ACC112 (cell line): Measurements from ENCODE around the gene UBTF.
A peak's percentile ranks its signal among the peaks of the same experiment; 100 is the strongest.
"Not testable (repeated sequence)": the region's sequence is repeated elsewhere in the genome, so short reads cannot be mapped to it uniquely, and the experiment has no call there.

Source experiments
- H2AFZ ChIP-seq: fragments of 200-600 bp; sonication (generic); one replicate; pipeline ENCODE4 v1.6.0; 2017; ENCODE audit warnings: antibody characterized with exemption, low read length; ENCODE audit not compliant: unreplicated experiment
- H3K27ac ChIP-seq: fragments of 200-600 bp; sonication (generic); 2 replicates; pipeline ENCODE4 v1.5.1; 2014; ENCODE audit warnings: low read depth, mild to moderate bottlenecking, antibody characterized with exemption, low read length, moderate library complexity
- H3K27me3 ChIP-seq: fragments of 200-600 bp; sonication (generic); 2 replicates; pipeline ENCODE4 v1.6.1; 2014; ENCODE audit warnings: mild to moderate bottlenecking, antibody characterized with exemption, low read length, moderate library complexity, mixed read lengths; ENCODE audit not compliant: insufficient read depth
- H3K36me3 ChIP-seq: fragments of 200-600 bp; sonication (generic); 2 replicates; pipeline ENCODE4 v1.6.1; 2016; ENCODE audit warnings: mild to moderate bottlenecking, antibody characterized with exemption, low read length, moderate library complexity, mixed read lengths; ENCODE audit not compliant: insufficient read depth
- H3K4me1 ChIP-seq: fragments of 200-600 bp; sonication (generic); one replicate; pipeline ENCODE4 v1.6.1; 2016; ENCODE audit warnings: low read length, mixed read lengths; ENCODE audit not compliant: insufficient read depth, unreplicated experiment, control insufficient read depth
- H3K4me3 ChIP-seq: fragments of 200-600 bp; sonication (generic); 2 replicates; pipeline ENCODE4 v1.5.1; 2014; ENCODE audit warnings: mild to moderate bottlenecking, low read depth, low read length
- H3K79me2 ChIP-seq: fragments of 200-600 bp; sonication (generic); one replicate; pipeline ENCODE4 v1.6.0; 2016; ENCODE audit warnings: low read length; ENCODE audit not compliant: control insufficient read depth, unreplicated experiment, insufficient read depth

Gene UBTF

DNA sequence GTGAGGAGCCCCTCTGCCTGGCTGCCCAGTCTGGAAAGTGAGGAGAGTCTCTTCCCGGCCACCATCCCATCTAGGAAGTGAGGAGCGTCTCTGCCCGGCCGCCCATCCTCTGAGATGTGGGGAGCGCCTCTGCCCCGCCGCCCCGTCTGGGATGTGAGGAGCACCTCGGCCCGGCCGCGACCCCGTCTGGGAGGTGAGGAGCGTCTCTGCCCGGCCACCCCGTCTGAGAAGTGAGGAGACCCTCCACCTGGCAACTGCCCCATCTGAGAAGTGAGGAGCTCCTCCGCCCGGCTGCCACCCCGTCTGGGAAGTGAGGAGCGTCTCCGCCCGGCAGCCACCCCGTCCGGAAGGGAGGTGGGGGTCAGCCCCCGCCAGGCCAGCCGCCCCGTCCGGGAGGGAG, 18.4 kb upstream of the UBTF start:
- H3K79me2 ChIP-seq, H3K27ac ChIP-seq, H3K4me1 ChIP-seq, H2AFZ ChIP-seq, H3K36me3 ChIP-seq, H3K4me3 ChIP-seq, H3K27me3 ChIP-seq: not testable (repeated sequence)

DNA sequence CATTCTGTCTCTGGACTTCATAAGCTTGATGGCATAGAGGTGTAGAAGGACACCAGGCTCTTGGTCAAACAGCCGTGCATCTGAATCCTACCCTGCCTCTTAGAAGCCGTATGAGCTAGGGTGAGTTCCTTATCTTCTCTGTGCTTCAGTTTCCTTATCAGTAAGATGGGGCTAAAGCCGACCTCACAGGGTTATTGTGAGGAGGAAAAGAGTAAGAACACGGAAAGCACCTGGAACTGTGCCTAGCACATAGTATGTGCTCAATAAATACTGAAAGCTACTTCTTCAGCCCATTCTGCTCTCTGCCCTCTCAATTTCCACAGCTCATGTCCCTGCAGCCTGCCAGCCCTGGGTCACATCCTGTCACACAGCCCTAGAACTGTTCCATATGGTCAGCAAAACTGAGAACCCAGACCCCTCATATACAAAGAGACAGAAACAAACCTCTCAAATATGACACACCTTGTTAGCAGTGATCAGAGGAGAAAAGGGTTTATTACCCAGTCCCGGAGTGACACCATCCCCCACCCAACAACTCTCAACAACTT, 17.0 kb upstream of the UBTF start:
- no peaks in the 10 kb centered on the region for H3K79me2 ChIP-seq

DNA sequence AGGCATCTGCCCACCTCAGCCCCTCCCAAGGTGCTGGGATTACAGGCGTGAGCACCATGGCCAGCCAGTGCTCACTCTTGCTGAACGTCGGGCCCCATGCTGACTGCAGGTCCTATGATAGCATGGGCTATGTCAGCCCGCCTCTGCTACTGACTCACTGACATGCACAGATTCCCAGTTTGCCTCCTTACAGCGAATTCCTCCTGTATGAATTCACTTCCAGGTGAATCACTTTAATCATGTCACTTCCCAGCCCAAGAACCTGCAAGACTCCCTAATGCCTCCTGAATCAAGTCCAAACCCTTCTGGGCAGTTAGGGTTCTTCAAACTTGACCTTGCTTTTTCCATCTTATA, 16.1 kb upstream of the UBTF start:
- H3K36me3 ChIP-seq = no peaks in the 10 kb centered on the region
- no peak overlapping the region for H2AFZ ChIP-seq
- H3K27ac ChIP-seq = no peak overlapping the region

More for the DNA sequence above, 17.0 kb upstream of the UBTF start:
- Histone ChIP-seq H3K36me3 (no peaks in the 10 kb centered on the region), H2AFZ (no peak overlapping the region), H3K4me1 (peaks cover 9% of the 10 kb centered on the region), H3K4me3 (no peak overlapping the region), H3K27ac (no peak overlapping the region), H3K27me3 (no peaks in the 10 kb centered on the region)

DNA sequence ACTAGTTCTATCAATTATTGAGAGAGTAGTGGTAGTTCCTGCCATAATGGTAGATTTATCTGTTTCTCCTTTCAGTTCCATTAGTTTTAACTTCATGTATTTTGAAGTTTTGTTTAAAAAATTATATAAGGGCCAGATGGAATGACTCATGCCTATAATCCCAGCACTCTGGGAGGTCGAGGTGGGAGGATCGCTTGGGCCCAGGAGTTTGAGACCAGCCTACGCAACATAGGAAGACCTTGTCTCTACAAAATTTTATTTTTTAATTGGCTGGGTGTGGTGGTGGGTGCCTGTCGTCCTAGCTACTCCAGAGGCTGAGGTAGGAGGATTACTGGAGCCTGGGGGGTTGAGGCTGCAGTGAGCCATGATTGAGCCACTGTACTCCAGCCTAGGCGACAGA, 14.1 kb upstream of the UBTF start:
- Histone ChIP-seq H3K27ac (no peak overlapping the region), H3K4me1 (peaks cover 9% of the 10 kb centered on the region), H2AFZ (no peak overlapping the region), H3K79me2 (no peaks in the 10 kb centered on the region), H3K36me3 (no peaks in the 10 kb centered on the region), H3K4me3 (no peak overlapping the region), H3K27me3 (no peaks in the 10 kb centered on the region)

More for the DNA sequence above, 16.1 kb upstream of the UBTF start:
- Histone ChIP-seq H3K27me3 (no peaks in the 10 kb centered on the region), H3K4me1 (peaks cover 9% of the 10 kb centered on the region), H3K79me2 (no peaks in the 10 kb centered on the region), H3K4me3 (no peak overlapping the region)

DNA sequence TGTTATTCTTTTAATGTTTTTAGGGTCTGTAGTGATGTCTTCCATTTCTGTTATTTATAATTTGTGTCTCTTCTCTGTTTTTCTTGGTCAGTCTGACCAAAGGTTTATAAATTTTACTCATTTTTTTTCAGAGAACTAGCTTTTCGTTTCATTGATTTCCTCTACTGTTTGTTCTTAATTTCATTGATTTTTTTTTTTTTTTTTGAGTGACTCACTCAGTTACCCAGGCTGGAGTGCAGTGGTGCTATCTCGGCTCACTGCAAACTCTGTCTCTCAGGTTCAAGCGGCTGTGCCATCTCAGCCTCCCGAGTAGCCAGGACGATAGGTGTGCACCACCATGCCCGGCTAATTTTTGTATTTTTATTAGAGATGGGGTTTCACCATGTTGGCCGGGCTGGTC, 12.6 kb upstream of the UBTF start:
- Histone ChIP-seq H3K79me2 (no peaks in the 10 kb centered on the region), H3K4me3 (no peak overlapping the region), H3K36me3 (no peaks in the 10 kb centered on the region), H2AFZ (no peak overlapping the region), H3K27ac (no peak overlapping the region), H3K4me1 (peaks cover 9% of the 10 kb centered on the region), H3K27me3 (no peaks in the 10 kb centered on the region)

DNA sequence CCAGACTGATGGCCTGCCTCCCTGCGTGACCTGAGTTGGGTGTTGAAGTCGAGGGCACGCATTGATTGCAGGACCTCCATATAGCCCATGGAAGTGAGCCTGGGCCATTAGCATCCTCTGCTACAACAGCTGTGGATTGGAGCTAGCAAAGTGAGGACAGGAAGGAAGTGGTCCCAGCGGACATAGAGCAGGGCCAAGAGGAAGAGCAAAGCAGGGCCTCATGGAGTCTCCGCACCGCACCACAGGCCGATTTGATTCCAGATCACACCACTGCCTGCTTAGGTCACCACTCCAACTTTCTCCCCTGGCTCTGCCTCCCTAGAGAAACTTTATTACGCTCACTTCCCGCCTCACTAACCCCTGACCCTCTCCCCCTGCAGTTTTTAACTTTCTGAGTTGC, 10.7 kb upstream of the UBTF start:
- no peaks in the 10 kb centered on the region for H3K36me3 ChIP-seq
- no peaks in the 10 kb centered on the region for H3K27me3 ChIP-seq
- no peak overlapping the region for H3K27ac ChIP-seq
- H3K4me3 ChIP-seq = no peak overlapping the region
- no peak overlapping the region for H2AFZ ChIP-seq
- H3K4me1 ChIP-seq = peaks cover 3% of the 10 kb centered on the region
- H3K79me2 ChIP-seq = no peaks in the 10 kb centered on the region

DNA sequence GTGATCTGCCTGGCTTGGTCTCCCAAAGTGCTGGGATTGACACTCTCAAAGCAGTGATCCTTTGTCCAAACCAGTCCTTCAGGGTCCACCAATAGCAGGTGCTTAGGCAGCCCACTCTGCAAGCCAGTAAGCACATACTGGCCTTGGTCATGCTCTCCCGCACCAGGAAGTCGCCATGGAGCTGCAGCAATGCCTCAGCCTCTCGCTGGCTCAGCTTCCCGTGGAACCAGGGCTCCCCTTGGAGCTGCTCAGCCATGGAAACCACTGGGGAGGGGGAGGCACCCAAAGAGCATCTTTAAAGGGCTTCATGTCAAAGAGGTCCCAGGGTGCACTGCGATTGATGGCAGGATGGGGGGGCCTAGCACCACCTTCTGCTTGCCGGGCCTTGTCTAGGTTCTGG, 9.6 kb upstream of the UBTF start:
- Histone ChIP-seq H3K36me3 (no peaks in the 10 kb centered on the region), H3K27me3 (no peaks in the 10 kb centered on the region)

DNA sequence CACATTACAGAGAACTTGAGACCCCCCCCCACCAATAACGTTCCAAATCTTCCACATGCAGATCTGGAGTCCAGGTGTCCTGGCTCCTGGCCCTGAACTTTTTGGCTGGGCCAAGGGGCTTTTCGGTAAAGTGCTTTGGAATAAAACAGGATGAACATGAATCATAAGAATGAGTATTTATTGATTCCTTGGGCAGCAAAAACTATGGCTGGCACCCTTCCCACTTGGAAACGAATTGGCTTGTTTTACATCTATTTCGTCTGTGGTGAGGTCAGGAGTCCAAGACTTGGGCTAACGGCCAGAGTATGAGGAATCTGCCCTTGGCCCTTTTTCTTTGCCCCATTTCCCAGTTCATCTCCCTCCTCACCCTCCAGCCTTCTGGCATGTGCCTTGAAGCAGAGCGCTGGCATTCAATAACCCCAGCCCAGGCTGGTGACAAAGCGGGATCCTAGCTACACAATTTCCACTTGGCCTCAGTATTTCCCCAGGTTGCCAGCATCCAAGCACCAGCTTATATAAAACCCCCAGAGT, 4.1 kb upstream of the UBTF start:
- no peaks in the 10 kb centered on the region for H3K27me3 ChIP-seq
- peaks cover 17% of the 10 kb centered on the region for H3K4me1 ChIP-seq
- no peaks in the 10 kb centered on the region for H3K36me3 ChIP-seq
- H2AFZ ChIP-seq = no peak overlapping the region
- H3K4me3 ChIP-seq = no peak overlapping the region
- H3K27ac ChIP-seq = peak overlapping the region; percentile 63
- H3K79me2 ChIP-seq = peaks cover 6% of the 10 kb centered on the region

More for the DNA sequence above, 9.6 kb upstream of the UBTF start:
- H3K4me3 ChIP-seq = no peak overlapping the region
- H3K79me2 ChIP-seq = no peaks in the 10 kb centered on the region
- peaks cover under 1% of the 10 kb centered on the region for H3K4me1 ChIP-seq
- no peak overlapping the region for H3K27ac ChIP-seq
- H2AFZ ChIP-seq = no peak overlapping the region

DNA sequence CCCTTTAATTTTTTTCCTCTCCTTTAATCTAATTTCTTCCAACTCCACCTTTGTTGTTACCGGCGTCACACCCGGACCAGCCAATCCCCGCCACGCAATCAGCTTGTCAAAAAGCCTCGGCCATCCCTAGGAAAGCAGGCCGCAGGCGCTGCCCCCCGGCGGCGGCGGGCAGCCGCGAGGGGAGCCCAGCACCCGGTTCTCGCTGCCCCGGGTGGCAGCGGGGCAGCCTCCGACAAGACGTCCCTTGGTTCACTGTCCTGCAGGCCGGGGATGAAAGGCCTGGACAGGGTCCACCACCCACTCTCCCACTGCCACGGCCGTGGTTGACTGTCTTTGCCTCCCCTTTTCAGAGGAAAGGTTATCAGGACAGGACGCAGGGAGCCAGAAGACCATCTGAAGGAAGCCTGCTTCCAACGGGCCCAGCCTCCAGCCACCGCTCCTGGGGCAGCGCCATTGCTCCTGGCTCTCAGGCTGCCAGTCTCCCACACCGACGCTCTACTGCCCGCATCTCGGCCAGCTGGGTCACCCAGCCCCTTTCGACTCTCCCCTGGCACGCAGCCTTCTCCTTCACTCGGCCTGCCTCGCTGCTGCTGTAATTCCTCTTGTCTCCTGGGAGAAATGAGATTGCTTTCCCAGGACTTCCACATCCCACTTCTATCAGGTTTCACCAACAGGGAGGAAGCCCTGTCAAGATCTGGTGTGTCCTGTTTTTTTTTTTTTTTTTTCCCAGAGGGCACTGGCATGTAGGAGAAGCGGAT, 2.8 kb upstream of the UBTF start:
- Histone ChIP-seq H3K27me3 (no peaks in the 10 kb centered on the region), H3K27ac (peak overlapping the region; percentile 63), H2AFZ (peak overlapping the region; percentile 55), H3K4me3 (peak overlapping the region; percentile 91), H3K36me3 (no peaks in the 10 kb centered on the region), H3K4me1 (peaks cover 23% of the 10 kb centered on the region), H3K79me2 (peaks cover 16% of the 10 kb centered on the region)

DNA sequence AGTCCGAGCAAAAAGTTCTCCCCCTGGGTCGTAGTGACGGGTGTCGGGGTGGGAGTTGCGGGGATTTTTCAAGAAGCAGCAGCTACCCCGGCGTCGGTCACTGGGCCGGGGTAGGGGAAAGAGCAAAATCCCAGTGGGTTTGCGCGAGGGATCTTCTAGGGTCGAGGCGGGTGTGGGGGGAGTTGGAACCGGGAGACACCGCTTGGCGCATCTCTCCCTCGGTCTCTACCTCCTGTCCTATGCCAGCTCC, 2.3 kb upstream of the UBTF start:
- Histone ChIP-seq H3K4me3 (peak overlapping the region; percentile 91), H3K27ac (peak overlapping the region; percentile 63), H3K27me3 (no peaks in the 10 kb centered on the region), H2AFZ (peak overlapping the region; percentile 55), H3K4me1 (peaks cover 28% of the 10 kb centered on the region), H3K79me2 (peaks cover 22% of the 10 kb centered on the region), H3K36me3 (peaks cover 1% of the 10 kb centered on the region; the same call in 1 of the 2 replicates)
